GM18909 (cell line): Measurements from ENCODE around the gene FBXW8.

ENCODE experiments used
- ATAC-seq: cut with Tn5 transposase; IDR thresholded peaks from one replicate; pipeline ENCODE4 v1.9.1; 2021; ENCODE audit warnings: mild to moderate bottlenecking; ENCODE audit not compliant: unreplicated experiment, poor library complexity

Gene FBXW8

DNA sequence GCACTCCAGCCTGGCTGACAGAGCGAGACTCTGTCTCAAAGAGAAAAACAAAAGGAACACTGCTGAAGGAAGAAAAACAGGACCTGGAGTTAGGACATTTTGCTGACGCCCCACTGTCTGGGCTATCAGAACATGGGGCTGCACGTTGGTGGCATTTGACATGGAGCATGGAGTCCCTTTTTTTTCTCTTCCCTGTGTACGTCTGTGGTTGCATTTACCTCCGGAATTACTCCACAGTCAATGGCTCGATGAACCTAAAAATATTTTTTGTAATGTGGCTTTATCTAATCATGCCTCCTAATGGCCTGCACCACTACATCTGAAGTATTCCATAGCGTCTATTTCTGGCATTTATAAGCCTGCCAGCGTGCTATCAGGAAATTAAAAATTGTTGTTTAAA lies 157.7 kb downstream of the FBXW8 start:
- no peak for ATAC-seq

DNA sequence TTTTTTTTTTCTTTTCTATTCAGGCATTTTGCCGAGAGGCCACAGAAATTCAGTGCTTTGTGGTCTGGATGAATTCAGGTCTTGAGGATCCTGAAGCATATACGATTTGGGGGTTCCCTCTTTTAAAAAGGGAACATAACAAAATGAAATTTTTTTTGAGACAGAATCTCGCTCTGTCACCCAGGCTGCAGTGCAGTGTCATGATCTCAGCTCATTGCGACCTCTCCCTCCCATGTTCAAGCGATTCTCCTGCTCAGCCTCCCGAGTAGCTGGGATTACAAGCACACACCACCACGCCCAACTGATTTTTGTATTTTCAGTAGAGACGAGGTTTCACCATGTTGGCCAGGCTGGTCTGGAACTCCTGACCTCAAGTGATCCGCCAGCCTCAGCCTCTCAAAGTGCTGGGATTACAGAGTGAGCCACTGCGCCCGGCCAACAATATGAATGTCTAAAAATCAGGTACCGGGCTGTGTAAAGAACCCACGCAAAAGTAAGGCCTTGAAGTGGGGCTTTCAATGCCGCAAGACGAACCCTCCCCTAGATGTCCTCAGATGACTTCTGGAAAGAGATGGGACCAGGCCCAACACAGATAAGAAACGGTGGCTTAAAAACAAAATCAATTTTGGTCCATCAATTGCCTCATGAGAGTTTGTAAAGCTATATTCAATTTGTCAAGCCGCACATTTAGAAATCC lies 158.5 kb downstream of the FBXW8 start:
- ATAC-seq: no peak

DNA sequence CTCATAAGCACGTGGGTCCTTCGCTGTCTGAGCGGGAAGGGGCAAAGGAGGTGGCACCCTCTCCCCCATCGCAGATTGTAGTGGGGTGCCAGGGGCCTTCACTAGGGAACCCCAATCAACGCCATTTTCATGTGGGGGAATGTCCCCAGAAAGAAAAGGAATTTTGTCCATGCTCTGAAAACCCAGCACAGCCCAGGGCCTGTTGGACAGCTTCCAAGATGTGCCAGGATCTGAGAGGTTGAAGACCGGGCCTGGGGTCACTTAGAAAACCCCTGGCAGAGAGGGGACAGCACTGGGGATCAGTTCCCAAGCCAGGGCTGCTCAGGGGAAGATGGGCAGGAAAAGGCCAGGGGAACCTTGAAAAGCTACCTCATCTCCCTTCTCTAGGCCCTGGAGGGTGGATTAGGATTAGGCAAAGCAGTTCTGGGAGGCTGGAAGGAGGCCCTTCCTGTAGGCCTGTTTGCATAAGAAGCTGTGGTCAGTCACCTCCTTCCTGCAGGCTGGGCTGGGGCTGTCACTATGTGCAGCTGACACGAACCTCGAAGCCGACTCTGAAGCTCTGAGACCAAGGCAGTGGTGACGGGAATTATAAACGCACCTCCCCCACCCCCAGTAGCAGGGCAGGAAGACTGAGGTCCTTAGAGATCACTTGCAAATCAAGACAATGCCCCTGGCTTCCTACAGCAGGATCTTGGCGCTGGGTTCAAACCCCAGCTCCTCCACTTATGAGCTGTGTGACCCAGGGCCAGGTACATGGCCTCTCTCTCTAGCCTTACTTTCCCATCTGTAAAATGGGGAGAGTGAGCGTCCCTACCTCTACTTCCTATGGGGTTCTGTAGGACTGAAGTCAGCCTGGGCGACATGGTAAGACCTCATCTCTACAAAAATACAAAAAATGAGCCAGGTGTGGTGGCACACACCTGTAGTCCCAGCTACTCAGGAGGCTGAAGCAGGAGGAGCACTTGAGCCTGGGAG lies 159.5 kb downstream of the FBXW8 start:
- no peak for ATAC-seq

DNA sequence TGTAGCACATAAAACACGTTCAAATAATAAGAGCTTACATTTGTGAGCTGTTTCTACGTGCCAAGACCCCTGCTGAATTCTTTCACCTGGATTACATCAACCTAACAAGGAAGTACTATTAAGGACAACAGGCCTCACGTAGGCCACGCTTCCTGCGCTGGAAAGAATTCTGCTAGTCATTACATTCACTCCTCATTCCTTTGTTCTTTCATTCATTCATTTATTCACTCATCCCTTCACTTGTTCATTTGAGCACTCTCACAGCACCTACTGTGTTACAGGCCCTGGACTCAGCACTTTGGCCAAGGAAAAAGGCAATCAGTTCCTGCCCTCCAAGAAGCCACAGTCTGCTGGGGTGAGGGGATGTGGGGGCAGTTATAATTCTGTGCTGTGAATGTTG lies 160.3 kb downstream of the FBXW8 start:
- ATAC-seq: no peak

DNA sequence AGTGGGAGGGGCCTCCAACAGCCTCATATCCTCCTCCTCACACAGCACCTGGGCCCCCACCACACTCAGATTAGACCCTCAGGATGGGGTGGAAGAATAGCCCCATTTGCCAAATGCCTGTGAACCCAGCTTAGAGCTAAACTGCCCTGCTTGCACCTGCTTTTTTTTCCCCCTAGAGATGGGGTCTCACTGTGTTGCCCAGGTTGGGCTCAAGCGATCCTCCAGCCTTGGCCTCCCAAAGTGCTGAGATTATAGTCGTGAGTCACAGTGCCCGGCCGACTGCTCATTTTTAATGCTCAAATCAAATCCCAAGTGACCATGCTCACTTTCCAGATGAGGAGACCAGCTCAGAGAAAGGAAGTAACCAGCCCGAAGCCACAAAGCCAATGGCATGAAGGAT lies 161.4 kb downstream of the FBXW8 start:
- no peak for ATAC-seq

DNA sequence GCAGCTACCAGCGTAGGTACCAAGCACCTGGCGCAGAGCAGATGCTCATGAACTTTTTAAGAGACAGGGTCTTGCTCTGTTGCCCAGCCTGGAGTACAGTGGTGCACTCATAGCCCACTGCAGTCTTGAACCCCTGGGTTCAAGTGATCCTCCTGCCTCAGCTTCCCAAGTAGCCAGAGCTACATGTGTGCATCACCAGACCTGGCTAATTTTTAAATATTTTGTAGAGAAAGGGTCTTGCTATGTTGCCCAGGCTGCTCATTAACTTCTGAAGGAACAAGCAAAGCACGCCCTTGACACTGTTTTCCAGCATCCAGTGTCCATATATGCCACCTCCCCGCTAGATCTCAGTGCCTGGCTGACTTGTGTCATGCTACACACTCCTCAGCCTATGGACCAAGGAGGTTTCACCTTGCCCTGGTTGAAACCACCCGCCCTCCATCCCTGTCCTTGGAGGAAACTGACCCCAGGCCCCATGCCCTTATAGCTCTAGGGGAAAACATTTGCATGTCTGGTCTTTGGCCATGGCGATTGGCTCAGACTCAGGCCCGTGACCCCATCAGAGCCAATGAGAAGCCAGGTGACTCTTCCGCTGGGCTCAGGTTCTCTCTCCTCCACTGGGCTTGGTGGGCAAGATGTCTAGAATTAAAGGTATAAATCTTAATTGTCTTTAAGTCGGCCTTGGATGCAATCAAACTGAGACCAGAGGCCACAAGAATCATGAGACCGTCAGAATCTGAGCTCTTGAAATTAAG lies 162.2 kb downstream of the FBXW8 start:
- no peak for ATAC-seq

DNA sequence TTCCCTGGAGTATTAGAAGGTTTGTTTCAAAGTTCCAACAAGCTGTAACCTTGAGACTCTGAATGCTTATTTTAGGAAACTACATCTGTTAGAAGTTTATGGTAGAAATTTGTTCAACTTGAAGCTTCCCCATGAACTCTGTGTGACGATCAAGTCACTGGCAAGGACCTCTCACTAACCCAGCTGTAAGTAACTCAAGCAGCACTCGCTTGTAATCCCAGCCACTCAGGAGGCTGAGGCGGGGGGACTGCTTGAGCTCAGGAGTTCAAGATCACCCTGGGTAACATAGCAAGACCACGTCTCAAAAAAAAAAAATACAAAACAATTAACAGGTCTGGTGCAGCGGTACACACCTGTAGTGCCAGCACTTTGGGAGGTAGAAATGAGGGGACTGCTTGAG lies 162.9 kb downstream of the FBXW8 start:
- no peak for ATAC-seq

DNA sequence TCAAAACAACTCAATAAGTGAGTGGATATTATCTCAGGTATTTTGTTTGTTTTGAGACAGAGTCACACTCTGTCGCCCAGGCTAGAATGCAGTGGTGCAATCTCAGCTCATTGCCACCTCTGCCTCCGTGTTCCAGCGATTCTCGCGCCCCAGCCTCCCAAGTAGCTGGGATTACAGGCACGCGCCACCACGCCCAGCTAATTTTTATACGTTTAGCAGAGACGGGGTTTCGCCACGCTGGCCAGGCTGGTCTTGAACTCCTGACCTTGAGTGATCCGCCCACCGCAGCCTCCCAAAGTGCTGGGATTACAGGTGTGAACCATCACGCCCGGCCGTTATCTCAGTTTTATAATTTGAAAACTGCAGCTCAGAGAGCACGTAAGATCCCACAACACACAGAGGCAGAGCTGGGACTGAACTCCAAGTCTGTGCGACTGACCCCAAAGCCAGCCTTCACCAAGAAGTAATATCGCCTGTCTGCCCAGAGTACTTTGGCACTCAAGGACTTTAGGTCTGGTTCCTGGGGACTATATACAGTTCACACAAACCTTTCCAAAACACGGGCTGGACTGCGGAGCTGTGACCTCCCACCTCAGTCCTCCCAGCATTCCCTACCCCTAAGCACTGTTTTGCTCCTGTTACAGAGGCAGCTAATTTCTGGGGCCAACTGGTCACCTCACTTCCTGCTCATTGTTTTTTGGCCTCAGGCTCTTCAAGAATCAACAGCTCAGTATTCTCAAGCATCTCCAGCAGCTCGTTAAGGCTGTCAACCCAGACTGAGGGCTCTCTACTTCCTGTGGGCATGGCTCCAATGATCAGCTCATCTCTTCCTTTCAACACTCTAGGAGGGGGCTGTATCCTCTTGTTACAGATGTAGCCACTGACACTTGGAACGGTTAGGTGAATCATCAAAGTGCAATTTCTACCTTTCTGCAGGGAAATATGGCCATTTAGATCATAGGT lies 165.9 kb downstream of the FBXW8 start:
- ATAC-seq: no peak

DNA sequence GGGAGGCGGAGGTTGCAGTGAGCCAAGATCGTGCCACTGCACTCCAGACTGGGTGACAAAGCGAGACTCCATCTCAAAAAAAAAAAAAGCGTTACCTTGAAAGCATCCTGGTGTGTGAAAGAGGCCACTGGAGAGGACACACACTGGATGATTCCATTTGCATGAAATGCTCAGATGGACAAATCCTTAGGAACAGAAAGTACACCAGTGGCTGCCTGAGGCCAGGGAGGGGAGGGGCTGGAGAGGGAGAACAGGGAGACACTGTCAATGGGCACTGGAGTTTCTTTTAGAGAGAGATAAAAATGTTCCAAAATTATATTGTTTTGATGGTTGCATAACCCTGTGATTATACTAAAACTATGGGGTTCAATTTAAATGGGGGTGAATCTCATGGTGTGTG lies 168.7 kb downstream of the FBXW8 start:
- ATAC-seq: no peak

DNA sequence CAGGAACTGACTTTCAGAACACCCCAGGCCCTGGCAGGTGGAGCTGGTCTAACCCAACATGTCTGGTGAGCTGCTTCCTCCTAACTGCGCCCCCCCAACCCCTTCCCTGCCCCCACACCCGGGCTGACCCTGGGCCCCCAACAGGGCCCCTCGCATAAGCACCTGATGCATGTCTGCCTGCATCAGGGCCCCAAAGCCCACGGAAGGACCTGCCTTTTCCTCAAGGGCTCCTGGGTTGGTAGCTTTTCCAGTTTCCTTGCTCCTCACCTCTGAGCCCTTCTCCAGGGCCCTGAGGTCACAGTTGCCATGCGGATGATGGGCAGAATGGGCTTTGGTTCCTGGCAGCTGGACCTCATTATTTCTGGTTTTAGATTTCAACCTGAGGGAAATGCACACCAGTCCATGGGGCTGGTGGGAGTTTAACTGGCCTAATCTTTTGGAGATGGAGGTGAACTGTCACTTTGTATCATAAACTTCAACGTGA lies 170.0 kb downstream of the FBXW8 start:
- ATAC-seq: no peak
